ENCODE measurements around the gene CRACR2A.

The CRACR2A gene

DNA sequence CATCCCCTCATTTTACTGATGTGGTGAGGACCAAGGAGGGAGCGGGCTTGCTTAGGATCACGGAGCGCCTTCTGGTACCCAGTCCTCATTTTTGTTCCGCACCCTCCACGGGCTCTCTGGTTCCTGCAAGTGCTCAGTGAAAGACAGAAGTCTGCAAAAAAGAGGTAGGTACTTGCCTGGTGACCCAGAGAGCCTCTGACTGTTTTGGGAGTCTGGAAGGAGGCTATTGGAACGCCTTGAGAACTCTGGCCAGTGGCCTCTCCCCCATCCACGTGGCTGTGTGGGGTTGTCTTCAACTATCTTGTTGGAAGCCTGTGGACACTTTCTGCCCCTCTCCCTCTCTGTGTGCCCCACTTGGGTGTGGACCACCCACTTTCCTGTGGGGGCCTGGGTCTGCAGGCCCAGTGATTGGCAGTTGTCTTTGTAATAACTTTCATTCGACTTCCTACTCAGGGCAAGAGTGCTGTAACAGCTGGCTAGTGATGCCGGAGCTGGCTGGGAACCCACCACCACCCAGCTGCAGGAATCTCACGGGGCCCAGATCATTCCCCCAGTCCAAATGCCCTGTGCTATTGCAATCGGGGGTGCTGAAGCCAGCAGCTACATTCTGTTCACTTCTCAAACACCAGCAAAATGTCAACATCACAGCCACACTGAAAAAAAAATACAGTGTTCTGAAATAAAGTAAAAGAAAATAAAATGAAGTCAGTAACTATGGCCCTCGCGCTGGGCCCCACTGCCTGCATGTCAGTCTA, 139.1 kb downstream of the CRACR2A start:
- ATAC-seq: no peak
- Mint-ChIP-seq H3K9me3 (peaks cover 0 to 9% of the 10 kb centered on the region in 2 donors), H3K4me1 (peaks cover 8% of the 10 kb centered on the region), H3K27ac (no peak overlapping the region), H3K27me3 (no peaks in the 10 kb centered on the region), H3K4me3 (no peak overlapping the region)
- DNase-seq: no peak

DNA sequence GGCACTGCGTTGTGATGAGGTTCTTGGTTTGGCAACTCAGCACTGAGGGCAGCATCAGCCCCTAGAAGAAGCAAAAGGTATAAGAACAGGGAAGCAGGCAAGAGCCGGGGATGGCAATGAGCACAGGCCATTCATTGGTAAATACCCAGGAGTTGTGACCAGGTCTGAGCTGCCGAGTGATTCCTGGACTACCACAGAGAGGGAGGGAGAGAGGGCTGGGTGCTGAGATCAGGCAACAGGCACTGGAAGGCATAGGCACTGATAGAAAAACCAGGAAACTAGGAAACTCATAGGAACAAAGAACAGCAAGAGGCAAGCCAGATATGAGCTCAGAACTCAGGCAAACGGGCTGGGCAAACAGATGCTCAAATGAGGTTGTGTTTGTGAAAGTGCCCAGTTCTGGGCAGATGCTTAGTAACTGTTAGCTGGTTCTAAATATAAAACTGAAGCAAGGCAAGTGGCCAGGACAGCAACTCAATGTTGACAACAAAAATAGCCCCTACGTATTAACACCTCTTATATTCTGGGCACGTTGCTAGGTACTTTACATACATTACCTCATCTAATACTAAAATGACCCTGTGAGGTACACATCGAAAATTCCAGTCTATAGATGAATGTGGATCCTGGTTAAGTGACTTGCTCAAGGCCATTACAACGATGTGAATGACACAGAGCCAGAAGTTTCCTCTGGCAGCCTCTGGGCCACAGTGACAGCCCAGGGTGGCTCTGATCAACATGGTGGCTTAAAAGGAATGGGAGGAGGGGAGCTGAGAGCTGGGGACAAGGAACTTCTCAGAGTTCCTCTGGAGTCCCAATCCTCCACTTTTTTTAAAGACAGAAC, 140.8 kb downstream of the CRACR2A start:
- H3K9me3 Mint-ChIP-seq: peaks cover 0 to 9% of the 10 kb centered on the region in 2 donors
- H3K27ac Mint-ChIP-seq: no peak overlapping the region
- H3K27me3 Mint-ChIP-seq: no peaks in the 10 kb centered on the region
- no peak overlapping the region for H3K4me3 Mint-ChIP-seq
- ATAC-seq (no peak), DNase-seq (no peak)
- peaks cover 8% of the 10 kb centered on the region for H3K4me1 Mint-ChIP-seq

DNA sequence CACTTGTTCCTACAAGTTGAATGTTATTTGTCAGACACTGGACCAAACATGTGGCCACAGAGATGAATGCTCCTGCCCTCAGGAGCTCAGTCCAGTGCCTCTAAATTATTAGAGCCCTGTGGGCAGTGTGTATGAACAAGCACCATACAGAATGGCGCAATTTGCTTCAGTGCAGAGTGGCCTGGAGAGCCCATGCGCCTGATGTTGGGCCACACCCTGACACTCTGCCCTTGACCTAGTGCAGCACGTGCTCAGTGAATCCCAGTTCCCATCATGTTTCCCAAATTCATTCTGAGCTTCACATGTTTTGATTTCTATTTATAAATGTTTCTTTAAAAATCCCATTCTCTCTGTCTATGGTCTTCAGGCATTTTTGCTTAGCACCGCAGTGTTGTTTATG, 145.1 kb downstream of the CRACR2A start:
- peaks cover 0 to 9% of the 10 kb centered on the region in 2 donors for H3K9me3 Mint-ChIP-seq
- no peak for DNase-seq
- no peak for ATAC-seq
- H3K4me3 Mint-ChIP-seq: no peak overlapping the region
- peaks cover 9% of the 10 kb centered on the region for H3K27me3 Mint-ChIP-seq
- H3K4me1 Mint-ChIP-seq: peaks cover 13% of the 10 kb centered on the region
- no peak overlapping the region for H3K27ac Mint-ChIP-seq

DNA sequence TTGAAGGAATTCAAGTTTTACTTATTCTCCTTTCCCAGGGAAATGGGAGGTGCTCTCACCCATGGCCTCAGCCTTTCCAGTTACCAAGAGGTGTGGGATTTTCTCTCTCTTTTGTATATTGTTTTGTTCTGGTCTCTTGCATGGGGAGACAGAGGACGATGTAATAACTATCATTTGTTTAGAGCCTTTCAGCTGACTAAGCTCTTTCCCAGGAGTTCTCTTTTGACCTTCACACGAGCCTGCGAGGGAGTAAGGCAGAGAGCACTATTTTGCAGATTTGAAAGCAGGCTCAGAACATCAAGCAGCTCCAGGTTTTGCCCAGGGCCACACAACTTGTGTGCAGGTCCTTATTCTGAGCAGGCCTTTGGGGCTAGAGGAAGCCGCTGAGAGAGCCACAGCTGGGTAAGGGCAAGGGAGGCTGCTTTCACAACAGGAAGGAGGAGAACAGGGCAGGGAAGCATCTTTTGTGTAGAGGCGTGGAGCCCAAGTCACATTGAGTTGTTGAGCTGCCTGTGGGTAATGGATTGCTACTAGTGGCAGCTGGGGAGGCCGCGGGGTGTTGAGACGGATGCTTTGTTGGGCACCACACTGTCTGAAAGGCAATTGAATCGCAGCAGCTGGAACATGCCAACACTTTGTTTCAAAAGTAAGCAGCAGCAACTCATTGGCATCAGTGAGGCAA, 145.7 kb downstream of the CRACR2A start:
- no peak for ATAC-seq
- peaks cover 9% of the 10 kb centered on the region for H3K27me3 Mint-ChIP-seq
- H3K4me1 Mint-ChIP-seq: peaks cover 13% of the 10 kb centered on the region
- no peak overlapping the region for H3K4me3 Mint-ChIP-seq
- peak overlapping the region in 1 of 2 donors; percentile 10 for H3K27ac Mint-ChIP-seq
- peaks cover 0 to 9% of the 10 kb centered on the region in 2 donors for H3K9me3 Mint-ChIP-seq
- no peak for DNase-seq

DNA sequence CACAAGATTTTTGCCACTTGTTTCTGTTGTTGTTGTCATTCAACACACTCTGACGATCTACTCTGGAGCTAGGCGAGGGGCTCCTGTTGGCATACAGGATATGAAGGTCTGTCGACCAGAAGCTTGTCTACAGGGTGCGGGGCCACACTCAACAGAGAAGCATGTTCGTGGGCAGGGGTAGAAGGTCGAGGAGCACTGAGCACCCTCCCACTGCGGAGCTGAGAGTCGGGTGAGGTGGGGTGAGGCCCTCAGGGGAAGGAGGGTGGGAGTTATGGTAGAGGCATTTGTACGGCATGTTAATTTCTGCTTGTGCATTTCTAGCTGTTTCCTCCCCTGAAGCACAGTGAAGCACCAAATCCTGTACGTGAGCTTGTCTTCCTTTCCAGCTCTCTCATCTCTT, 146.8 kb downstream of the CRACR2A start:
- DNase-seq: no peak
- Mint-ChIP-seq H3K27ac (no peak overlapping the region), H3K4me3 (no peak overlapping the region), H3K27me3 (peaks cover 9% of the 10 kb centered on the region), H3K9me3 (peaks cover 0 to 4% of the 10 kb centered on the region in 2 donors), H3K4me1 (peaks cover 13% of the 10 kb centered on the region)
- no peak for ATAC-seq

DNA sequence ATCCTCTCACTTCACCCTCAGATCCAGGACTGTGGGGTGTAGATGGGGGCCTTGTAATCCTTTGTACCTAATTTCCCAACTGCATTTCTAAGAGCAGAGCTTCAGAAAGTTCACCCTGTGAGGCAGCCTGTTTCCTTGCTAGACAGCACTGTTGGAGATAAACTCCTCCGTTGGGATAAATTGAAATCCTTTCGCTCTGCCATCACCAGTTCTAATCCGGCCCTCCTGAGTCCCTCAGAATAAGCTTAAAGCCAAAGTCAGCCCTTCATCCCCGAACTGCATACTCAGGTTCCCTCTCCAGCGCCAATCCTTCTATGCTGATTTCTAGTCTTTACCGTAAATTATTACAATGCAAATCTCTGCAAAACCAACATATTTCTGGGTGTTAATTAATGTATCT, 147.2 kb downstream of the CRACR2A start:
- Mint-ChIP-seq H3K4me3 (no peak overlapping the region), H3K4me1 (peaks cover 13% of the 10 kb centered on the region), H3K27me3 (peaks cover 9% of the 10 kb centered on the region), H3K9me3 (peaks cover 0 to 4% of the 10 kb centered on the region in 2 donors), H3K27ac (no peak overlapping the region)
- ATAC-seq: no peak
- DNase-seq: no peak

DNA sequence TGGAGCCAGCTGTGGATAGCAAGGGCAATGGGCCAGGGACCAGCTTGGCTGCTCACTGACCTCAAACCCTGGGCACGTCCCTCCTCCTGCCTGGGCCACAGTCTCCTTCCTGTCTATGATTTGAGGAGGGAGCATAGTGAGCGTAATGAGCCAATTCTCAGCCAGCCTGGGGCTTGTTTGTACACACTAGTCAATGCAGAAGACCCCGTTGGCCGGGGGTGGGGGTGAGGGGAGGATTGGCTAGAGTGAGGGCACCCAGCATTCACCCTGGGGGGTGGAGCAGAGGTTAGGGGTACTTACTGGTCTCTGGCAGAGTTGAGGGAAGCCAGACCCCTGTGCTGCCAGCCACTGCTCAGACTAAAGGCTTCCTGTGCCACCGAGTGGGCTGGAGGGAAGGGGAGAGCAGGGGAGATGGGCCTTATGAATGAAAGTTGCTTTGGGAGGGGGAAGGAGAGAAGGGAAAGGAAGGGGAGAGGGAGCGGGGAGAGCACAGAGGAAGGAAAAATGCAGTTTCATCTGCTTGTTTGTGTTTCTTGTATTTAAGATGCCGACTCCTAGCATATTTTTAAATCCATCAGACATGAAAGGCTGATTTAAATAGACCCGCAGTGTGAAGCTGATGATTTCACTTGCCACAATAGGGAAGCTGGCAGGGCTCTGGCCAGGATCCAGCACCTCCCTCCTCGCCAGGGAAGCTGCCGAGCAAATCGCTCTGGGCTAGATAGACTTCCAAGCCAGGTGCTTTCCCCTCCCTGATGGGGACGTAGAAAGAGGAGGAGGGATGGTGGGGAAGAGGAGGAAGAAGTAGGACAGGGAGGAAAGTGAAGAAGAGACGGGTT, 147.9 kb downstream of the CRACR2A start:
- Mint-ChIP-seq H3K9me3 (peaks cover 0 to 4% of the 10 kb centered on the region in 2 donors), H3K4me3 (no peak overlapping the region), H3K27ac (peak overlapping the region in 1 of 2 donors; percentile 10), H3K4me1 (peaks cover 13% of the 10 kb centered on the region), H3K27me3 (peaks cover 9% of the 10 kb centered on the region)
- ATAC-seq (no peak), DNase-seq (no peak)

DNA sequence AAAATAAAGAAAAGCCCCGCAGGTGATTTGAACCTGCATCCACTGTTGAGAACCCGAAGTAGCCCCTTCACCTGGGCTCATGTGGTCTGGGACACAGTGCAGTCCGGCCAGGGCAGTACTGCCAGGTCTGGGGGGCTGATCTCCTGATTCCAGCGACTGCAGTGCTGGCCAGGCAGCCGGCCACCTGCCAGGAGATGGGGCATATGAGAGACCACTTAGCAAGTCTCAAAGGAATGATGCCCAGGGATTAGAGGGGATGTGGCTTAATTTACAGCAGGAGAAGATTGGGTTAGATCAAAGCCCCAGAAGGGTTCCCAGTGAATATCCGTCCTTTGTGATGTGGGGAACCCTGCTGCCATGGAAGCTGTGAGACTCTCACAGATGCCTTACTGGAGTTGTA, 148.6 kb downstream of the CRACR2A start:
- Mint-ChIP-seq H3K4me1 (peaks cover 13% of the 10 kb centered on the region), H3K27me3 (peaks cover 9% of the 10 kb centered on the region), H3K27ac (no peak overlapping the region), H3K4me3 (no peak overlapping the region), H3K9me3 (no peaks in the 10 kb centered on the region)
- ATAC-seq: no peak
- DNase-seq: no peak

DNA sequence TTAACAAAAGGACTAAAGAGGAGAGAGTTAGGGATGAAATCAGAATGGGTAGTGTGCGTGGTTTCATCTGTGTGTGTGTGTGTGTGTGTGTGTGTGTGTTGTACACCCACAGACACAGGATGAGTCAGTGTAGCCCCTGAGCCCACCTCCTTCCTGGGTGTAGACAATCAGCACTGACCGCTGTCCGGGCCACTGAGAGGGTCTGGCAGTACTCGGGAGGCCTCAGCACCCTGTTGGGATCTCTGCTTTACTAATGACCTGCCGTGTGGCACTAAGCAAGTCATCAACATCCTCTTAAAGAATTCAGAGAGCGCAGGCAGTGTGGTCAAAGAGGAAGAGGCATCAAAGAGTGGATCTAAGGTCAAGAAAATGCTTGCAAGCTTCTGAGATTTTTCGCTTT, 149.3 kb downstream of the CRACR2A start:
- DNase-seq: no peak
- peaks cover 13% of the 10 kb centered on the region for H3K4me1 Mint-ChIP-seq
- H3K27me3 Mint-ChIP-seq: peaks cover 9% of the 10 kb centered on the region
- no peaks in the 10 kb centered on the region for H3K9me3 Mint-ChIP-seq
- H3K27ac Mint-ChIP-seq: peak overlapping the region in 1 of 2 donors; percentile 60
- ATAC-seq: no peak
- H3K4me3 Mint-ChIP-seq: no peak overlapping the region

DNA sequence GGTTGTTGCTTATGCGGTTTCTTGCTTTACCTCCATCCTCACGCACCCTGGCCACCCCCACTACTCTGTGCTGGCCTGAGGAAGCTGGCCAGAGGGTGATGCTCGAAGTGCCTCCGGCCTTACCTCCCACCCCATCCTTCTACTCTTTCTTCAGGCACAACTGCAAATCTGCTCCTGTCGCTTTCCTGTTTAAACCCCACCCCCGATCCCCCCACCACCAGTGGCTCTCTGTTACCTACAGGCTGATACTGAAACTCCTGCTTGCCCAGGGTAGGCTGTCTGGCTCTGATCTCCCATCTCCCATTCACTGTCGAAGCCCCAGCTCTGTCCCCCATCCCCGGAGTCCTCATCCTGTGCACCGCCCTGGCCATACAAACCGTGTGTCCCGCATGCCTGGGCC, 150.4 kb downstream of the CRACR2A start:
- H3K4me3 Mint-ChIP-seq: no peak overlapping the region
- H3K27ac Mint-ChIP-seq: no peak overlapping the region
- no peak for DNase-seq
- no peak for ATAC-seq
- peaks cover 13% of the 10 kb centered on the region for H3K4me1 Mint-ChIP-seq
- peaks cover 9% of the 10 kb centered on the region for H3K27me3 Mint-ChIP-seq
- H3K9me3 Mint-ChIP-seq: no peaks in the 10 kb centered on the region

DNA sequence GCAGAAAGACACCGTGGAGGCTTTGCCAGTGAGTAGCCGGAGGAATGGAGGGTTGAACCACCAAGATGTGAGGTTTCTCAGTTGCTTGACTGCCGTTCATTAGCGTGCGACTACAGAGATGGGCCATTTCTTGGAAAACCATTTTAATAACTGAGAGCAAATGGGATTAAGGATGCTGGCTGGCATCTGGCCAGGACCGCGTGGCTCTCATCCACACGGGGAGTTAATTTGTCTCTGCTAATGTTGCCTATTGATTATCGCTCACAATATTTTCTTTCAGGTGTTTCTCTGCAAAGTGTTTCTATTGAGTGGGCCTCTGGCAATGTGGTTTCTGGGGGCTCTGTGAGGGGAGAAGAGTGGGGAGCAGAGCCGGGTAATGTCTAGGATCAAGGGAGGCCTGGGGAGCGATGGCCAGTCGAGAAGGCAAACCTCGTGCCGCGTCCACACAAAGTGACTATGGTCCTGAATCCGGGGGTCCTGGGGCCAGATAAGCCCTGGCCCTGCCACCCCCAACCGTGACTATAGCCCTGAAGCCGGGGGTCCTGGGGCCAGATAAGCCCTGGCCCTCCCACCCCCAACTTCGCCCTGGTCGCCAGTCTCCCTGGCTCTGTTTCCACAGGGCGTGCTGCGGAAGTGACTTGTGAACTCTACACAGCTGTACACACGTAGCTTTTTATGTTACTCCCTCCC, 151.3 kb downstream of the CRACR2A start:
- Mint-ChIP-seq H3K27me3 (peaks cover 9% of the 10 kb centered on the region), H3K4me1 (peaks cover 13% of the 10 kb centered on the region), H3K4me3 (no peak overlapping the region), H3K27ac (peak overlapping the region in 1 of 2 donors; percentile 38), H3K9me3 (no peaks in the 10 kb centered on the region)
- no peak for DNase-seq
- no peak for ATAC-seq

DNA sequence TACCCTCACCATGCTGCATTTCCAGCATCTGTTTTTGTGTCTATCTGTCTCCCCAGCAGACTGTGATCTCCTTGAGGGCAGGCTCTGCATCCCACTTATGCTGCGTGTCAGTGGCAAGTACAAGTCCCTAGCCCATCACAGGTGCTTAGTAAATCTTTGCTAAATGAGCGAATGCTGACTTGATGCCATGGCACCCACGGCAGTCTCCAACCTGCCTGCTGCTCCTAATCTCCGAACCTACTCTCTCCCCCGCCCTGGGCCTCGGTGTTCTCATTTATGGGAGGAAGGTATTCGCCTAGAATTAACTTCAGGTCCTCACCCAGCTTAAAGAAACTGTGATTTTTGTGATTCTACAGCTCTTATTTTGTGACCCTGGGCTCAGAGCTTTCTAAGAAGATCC, 152.0 kb downstream of the CRACR2A start:
- H3K9me3 Mint-ChIP-seq: no peaks in the 10 kb centered on the region
- no peak for DNase-seq
- peaks cover 9% of the 10 kb centered on the region for H3K4me1 Mint-ChIP-seq
- peaks cover 9% of the 10 kb centered on the region for H3K27me3 Mint-ChIP-seq
- no peak overlapping the region for H3K4me3 Mint-ChIP-seq
- no peak for ATAC-seq
- no peak overlapping the region for H3K27ac Mint-ChIP-seq

DNA sequence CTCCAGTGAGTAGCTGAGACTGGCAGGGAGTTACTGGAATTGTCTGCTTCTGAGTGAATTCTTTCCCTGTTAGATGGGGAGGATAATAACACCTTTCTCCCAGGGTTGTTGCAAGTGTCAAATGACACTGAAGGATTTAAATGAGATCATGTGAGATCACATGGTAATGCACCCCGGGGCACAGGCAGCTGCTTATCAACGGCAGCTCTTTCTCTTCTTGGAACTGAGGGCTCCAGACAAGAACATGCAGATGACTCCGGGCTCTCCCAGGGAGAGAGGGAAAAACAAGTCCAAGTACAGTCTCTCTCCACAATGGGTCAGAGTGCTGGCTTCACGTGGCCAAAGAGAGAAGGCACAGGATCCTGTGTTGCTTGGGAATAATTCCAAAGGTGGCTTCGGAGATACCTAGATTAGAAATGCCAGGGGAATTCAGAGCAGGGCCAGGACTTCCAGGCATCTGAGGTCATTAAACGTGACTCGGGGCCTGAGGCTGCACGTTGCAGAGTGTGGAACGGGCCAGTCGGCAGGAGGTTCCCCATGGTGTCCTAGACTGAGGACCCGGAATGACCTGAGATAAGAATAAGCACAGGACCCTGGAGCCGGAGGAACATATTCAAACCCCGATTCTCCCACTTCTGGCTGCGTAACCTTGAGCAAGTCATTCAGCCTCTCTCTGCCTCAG, 152.7 kb downstream of the CRACR2A start:
- Mint-ChIP-seq H3K27me3 (peaks cover 9% of the 10 kb centered on the region), H3K4me1 (peaks cover 8% of the 10 kb centered on the region), H3K9me3 (no peaks in the 10 kb centered on the region), H3K4me3 (no peak overlapping the region), H3K27ac (no peak overlapping the region)
- DNase-seq (no peak), ATAC-seq (no peak)

Data from stimulated activated naive CD8-positive, alpha-beta T cell treated with anti-CD3 and anti-CD28 coated beads, Interleukin-15, amount 100 ng/mL, for 72 hours (primary cell).